Suprapubic skin (tissue), 4 donors: ENCODE measurements around the gene FUCA2.

ENCODE experiments used
- EP300 ChIP-seq: sonication (generic); formaldehyde crosslinking; IDR thresholded peaks from one replicate; pipeline ENCODE4 v1.6.1; 2017; ENCODE audit warnings: antibody characterized with exemption
- POLR2AphosphoS5 ChIP-seq, 3 donors: sonication (generic); formaldehyde crosslinking; IDR thresholded peaks; one replicate each; pipeline ENCODE4 v1.6.1; 2017; ENCODE audit warnings: antibody characterized with exemption in 3 of 3
- TF ChIP-seq, protein P1 (sequence below), 2 donors: fragments of 200-600 bp in 1 of 2; fragments of 450-650 bp in 1 of 2; sonication (generic) in 1 of 2; IDR thresholded peaks; one replicate each; pipeline ENCODE4 v1.5.1; 2016 to 2019; ENCODE audit warnings: antibody characterized with exemption in 2 of 2, mild to moderate bottlenecking in 1 of 2, moderate library complexity in 1 of 2

DNA sequence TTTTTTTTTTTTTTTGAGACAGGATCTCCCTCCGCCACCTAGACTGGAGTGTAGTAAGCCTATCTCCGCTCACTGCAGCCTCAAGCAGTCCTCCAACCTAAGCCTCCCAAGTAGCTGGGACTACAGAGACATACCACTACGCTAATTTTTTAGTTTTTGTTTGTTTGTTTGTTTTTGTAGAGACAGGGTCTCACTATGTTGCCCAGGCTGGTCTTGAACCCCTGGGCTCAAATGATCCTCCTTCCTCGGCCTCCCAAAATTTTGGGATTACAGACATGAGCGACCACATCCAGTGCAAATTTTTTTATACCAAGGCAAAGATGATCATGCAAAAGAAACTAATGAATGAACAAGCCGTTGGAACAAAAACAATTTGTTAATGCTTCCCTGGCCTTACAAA, 5.3 kb downstream of the FUCA2 start:
- TF ChIP-seq EP300 (no peak), POLR2AphosphoS5 (IDR thresholded peaks at IDR 0.05) (no peak)
- TF ChIP-seq, protein P1, sequence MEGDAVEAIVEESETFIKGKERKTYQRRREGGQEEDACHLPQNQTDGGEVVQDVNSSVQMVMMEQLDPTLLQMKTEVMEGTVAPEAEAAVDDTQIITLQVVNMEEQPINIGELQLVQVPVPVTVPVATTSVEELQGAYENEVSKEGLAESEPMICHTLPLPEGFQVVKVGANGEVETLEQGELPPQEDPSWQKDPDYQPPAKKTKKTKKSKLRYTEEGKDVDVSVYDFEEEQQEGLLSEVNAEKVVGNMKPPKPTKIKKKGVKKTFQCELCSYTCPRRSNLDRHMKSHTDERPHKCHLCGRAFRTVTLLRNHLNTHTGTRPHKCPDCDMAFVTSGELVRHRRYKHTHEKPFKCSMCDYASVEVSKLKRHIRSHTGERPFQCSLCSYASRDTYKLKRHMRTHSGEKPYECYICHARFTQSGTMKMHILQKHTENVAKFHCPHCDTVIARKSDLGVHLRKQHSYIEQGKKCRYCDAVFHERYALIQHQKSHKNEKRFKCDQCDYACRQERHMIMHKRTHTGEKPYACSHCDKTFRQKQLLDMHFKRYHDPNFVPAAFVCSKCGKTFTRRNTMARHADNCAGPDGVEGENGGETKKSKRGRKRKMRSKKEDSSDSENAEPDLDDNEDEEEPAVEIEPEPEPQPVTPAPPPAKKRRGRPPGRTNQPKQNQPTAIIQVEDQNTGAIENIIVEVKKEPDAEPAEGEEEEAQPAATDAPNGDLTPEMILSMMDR (IDR thresholded peaks at IDR 0.05): no peak
